ENCODE measurements around the gene NAMPT.

NAMPT gene

DNA sequence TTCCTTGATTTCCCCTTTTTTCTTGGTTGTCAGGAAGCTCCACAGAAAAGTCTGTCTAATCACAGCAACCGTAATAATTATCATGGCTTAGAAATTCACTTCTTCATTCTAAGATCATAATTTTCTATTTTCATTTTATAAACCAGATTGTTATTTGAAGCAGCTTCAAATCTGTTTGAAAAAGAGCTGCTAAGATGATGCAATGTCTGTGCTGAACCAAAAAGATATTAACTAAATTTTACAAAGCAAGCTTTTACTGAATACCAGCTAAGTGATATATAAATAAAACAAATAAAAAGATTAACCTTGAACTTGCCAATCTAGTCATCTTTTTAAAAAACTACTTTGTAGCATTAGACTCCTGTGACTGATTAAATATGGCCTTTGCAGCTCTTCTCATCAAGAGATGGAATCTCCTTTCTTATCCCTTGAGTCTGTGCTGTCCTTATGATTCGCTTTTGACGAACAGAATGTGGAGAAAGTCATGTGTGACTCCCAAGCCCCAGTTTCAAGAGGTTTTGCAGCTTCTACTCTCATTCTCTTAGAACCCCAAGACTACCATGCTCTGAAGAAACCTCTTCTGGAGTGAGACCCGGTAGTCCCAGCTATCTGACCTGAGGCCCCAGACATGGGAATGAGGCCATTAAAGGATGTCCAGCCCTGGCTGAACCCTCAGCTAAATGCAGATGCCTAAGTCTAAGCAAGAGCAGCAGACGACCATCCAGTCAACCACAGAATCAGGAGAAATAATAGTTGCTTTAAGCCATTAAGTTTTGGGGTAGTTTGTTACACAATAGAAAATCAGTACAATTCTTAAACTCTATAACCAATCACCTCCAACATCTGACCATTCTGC, 14.4 kb downstream of the NAMPT start:
- no peak for DNase-seq

DNA sequence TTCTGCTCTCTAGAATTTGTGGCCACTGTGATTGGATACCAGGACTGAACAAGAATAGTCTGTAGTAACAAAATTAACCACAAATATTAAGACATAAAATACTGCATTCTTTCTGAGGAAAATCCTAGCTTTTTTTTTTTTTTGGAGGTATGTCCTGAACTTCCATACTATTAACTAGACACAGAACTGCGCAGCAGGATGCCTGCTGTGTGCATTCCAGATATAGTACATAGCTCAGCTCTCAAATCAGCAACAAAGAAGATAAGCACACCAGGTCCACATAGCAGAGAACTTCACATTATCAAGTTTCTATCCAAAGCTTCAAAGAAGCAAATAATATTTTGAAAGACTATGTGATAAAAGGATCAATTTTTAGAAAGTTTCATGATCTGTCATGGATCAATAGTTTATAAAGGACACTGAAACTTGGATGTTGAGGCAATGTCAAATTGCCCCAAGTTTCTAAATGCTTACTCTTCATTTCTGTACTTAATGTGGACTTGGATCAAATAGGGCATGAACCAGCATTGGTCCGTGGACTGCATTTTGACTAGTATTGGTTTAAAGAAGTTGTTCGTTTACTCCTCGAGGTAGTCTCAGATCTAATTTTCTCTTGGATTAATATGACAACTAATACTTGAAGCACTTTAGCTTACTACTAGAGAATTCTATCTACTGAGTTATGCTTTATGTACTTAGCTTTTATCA, 15.4 kb downstream of the NAMPT start:
- DNase-seq, result no peak

DNA sequence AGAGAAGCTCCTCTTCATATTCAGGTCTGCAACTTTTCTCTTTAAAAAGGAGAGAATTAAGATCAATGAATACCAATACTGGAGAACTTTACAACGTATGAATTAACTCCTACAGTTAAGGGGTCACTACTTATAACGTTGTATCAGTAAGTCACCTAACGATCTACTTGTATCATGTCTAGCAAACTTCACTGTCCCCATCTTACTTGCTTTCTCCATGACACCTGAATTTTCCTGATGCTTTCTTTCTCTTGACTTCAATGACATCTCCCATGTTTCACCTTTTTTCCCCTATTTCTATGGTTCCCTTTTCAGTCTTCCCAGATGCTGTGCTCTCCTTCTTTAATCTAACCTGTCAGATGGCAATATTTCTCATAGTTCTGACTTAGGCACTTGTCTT, 19.6 kb downstream of the NAMPT start:
- DNase-seq, result no peak

DNA sequence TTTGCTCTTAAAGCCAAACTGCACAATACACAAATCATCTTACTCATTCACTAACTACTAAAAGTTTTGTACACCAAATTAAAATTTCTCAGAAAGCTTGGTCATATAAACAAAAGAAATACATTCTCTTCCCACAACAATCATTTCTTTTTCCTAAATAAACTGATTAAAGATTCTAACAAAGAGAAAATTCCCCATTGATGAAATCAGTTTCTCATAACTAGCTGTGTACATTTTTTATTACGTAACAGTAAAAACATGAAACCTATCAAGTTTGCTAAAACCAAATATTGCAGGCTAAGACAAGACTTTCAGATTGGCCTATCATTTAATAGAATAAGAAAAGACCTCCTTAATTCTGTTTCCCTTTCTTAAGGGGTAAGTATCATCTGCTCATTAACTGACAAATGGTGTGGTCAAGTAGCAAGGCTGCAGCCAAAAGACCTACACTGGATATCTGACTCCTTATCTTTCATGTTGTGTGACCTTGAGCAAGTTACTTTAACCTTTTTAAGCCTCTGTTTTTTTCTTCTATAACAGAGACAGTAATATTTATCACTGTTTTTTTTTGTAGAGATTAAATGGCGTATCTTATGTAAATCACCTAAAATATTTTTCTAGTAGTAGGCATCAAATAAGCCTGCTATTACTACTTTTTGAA, 22.4 kb downstream of the NAMPT start:
- no peak for DNase-seq

- no peak for DNase-seq
Measured at GRCh38 chr7:106260136-106260561, 24.6 kb downstream of the NAMPT start.

DNA sequence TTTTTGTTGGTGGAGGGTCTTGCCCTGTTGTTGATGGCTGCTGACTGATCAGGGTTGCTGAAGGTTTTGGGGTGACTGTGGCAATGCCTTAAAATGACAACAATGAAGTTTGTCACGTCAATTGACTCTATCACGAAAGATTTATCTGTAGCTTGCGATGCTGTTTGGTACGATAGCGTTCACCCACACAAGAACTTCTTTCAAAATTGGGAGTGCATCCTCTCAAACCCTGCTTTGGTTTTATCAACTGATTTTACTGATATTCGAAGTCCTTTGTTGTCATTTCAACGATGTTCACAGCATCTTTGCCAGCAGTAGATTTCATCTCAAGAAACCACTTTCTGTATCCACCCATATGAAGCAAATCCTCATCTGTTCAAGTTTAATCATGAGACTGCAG, 26.0 kb downstream of the NAMPT start:
- DNase-seq, result no peak

DNA sequence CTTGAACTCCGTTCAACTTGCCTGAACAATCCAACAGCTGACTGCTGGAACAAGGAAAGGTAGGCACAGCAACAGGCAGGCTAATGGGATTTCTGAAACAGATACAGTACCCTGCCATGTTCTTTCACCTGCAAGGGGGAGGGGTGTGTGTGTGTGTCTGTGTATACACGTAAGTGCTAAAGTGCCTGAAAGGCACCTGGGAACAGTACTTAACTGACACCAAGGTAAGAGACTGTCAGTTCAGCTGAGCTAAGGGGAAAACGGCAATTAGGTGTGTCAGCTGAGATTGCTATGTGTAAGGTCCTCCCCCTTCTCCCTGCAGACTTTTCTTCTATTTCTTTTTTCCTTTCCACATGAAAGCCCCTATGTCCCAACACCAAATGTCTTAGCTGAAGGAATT, 27.0 kb downstream of the NAMPT start:
- no peak for DNase-seq

- DNase-seq, result no peak
Measured at GRCh38 chr7:106256144-106256543, 28.6 kb downstream of the NAMPT start.

DNA sequence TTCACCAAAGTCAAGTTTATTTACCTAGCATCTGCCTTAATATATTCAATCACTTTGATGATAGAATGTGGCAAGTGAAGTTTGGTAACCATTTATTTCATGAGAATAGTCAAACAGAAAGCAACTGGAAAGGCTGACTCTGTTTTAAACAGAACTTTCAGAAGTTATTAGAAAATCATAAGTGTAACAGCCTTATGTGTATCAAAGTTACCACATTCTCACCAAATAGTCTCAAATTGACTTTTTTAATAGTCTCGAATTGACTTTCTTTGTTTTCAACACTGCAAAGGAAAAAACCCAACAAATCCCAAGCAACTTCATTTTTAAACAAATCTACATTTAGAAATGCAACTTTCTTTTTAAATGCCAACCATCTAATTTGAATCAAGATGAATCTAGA, 29.5 kb downstream of the NAMPT start:
- DNase-seq, result no peak

- no peak for DNase-seq
Measured at GRCh38 chr7:106254525-106255116, 30.2 kb downstream of the NAMPT start.

DNA sequence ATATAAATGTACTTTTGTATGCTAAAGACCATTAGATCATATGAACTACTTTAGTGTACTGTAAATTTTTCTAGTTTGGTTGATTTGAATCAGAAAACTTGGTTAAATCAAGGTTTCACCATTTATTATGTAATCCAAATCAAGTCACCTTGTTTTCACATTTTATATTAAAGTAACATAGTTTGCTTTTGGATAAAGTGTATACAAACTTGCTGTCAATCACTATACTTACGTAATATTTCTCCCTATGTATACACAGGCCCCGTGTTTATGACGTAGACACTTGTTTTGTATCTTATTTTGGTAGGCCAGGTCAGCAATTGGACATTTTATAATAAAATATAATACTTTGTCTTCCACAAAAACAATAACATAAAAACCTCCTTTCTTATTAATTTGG, 32.2 kb downstream of the NAMPT start:
- no peak for DNase-seq

DNA sequence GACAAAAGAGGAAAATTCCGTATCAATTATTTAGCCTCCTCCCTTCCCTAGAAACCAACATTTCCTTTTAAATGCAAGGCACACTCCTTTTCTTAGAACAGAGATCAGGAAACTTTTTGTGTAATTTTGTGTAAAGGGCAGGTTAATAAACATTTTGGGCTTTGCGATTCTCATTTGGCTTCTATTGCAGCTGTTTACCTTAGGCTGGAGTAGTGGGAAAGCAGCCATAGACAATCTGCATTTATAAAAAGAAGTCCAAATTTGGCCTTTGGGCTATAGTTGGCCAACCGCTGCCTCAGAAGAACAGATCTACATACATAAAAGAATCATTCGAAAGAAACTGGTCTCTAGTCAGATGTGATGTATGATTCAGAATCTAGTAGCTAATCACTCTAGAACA, 35.3 kb downstream of the NAMPT start:
- DNase-seq, result no peak

- DNase-seq, result no peak
Measured at GRCh38 chr7:106248600-106248999, 36.2 kb downstream of the NAMPT start.

- DNase-seq, result no peak
Measured at GRCh38 chr7:106247841-106248240, 36.9 kb downstream of the NAMPT start.

- no peak for DNase-seq
Measured at GRCh38 chr7:106246902-106247711, 37.7 kb downstream of the NAMPT start.

DNA sequence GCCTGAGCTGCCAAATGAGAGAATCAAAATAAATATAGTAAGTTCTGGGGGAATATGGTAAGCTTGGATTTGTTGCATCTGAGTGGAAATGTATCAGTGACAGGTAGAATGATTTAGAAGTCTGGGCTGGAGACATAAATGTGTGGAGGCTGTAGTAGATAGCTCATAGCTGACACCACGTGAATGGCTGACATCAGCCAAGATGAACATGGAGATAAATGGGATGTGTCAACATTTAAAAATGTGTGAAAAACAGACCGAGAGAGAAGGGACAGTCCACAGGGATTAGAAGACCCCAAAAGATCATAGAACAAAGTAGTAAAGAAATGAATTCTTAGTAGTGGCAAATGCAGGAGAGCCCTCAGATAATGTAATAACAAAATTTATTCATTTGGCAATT, 40.9 kb downstream of the NAMPT start:
- no peak for DNase-seq

- DNase-seq, result no peak
Measured at GRCh38 chr7:106239406-106239805, 45.4 kb downstream of the NAMPT start.

GRCh38 chr7:106238830-106239229, 46.0 kb downstream of the NAMPT start:
- DNase-seq, result no peak

GRCh38 chr7:106236065-106236464, 48.7 kb downstream of the NAMPT start:
- no peak for DNase-seq

- no peak for DNase-seq
Measured at GRCh38 chr7:106234425-106234824, 50.4 kb downstream of the NAMPT start.

- no peak for DNase-seq
Measured at GRCh38 chr7:106231856-106232490, 52.8 kb downstream of the NAMPT start.

DNA sequence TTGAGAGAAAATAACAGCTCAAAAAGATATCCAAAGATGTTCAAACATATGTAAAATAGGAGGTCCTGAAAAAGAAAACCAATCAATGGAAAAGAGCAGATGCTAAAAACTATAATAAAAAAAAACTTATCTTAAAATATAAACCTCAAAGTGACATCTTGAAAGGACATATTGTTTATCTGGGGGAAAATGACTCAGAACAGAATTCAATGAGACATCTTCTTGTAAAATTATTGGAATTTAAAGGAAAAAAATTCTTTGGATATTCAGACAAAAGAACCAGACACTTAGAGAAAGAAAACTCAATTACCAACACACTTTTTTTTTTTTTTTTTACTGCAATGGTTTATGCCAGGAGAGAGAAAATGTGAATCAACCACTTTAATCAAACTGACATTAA, 58.9 kb downstream of the NAMPT start:
- DNase-seq, result no peak
